Large intestine (tissue), 3 donors: Measurements from ENCODE around the gene CCDC192. TPM values are rescaled to one million over a fixed set of nuclear protein-coding genes. Genes with fewer than 3 reads are reported as not detected.

ENCODE experiments used
- DNase-seq, 2 donors: peaks; one replicate each; pipeline versions ENCODE4 v3.0.0 to v3.0.0-alpha.2; 2013
- H3K27ac ChIP-seq: one replicate; pipeline ENCODE4 v1.5.1; 2013; ENCODE audit warnings: low read length
- H3K27me3 ChIP-seq: 2 replicates; pipeline ENCODE4 v1.6.1; 2013; ENCODE audit warnings: low read length; ENCODE audit not compliant: control insufficient read depth, insufficient read depth
- H3K36me3 ChIP-seq: 2 replicates; pipeline ENCODE4 v1.6.1; 2013; ENCODE audit warnings: low read length; ENCODE audit not compliant: control insufficient read depth, insufficient read depth
- H3K4me1 ChIP-seq: one replicate; pipeline ENCODE4 v1.6.1; 2013; ENCODE audit warnings: low read length; ENCODE audit not compliant: control insufficient read depth, insufficient read depth
- H3K4me3 ChIP-seq: one replicate; pipeline ENCODE4 v1.5.1; 2013; ENCODE audit warnings: low read length
- H3K9me3 ChIP-seq: one replicate; pipeline ENCODE4 v1.6.1; 2013; ENCODE audit warnings: mild to moderate bottlenecking, low read depth, low read length, moderate library complexity; ENCODE audit not compliant: control insufficient read depth
- WGBS: methylation state at CpG from one replicate; pipeline ENCODE4 v1.1.5; 2013; ENCODE audit warnings: low lambda C conversion rate; ENCODE audit not compliant: insufficient coverage; 5-methylcytosine and 5-hydroxymethylcytosine counted together
- polyA plus RNA-seq: library from polyadenylated mRNA; unstranded; fragments of 120-200 nt; gene quantifications from one replicate; pipeline ENCODE4 v1.2.1, GENCODE V29; 2013

Gene CCDC192
- polyA plus RNA-seq, 1 donor = 0.39 TPM

DNA sequence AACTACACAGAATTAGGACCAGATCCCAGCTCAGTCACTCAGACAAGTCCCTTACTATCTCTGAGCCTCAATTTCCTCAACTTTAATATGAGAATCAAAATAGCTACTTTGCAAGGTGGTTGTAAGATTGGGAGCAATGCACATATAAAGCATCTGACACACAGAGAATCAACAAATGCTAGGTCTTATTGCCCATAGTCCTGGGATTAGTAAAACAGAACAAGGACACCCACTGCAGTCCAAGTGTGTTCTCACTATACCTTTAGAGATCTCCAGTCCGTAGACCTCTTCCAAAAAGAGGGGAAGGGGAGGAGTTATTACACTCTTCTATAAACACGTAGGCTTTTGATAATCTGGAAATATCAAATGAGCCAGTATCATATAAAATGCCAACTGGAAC, 190.0 kb downstream of the CCDC192 start:
- Histone ChIP-seq H3K36me3 (no peaks in the 10 kb centered on the region), H3K4me3 (no peak overlapping the region), H3K27me3 (no peaks in the 10 kb centered on the region), H3K4me1 (no peaks in the 10 kb centered on the region), H3K27ac (peak overlapping the region; percentile 16), H3K9me3 (no peaks in the 10 kb centered on the region)
- WGBS = no CpG with 5 or more reads among the region's 2 CpGs
- DNase-seq = no peak

DNA sequence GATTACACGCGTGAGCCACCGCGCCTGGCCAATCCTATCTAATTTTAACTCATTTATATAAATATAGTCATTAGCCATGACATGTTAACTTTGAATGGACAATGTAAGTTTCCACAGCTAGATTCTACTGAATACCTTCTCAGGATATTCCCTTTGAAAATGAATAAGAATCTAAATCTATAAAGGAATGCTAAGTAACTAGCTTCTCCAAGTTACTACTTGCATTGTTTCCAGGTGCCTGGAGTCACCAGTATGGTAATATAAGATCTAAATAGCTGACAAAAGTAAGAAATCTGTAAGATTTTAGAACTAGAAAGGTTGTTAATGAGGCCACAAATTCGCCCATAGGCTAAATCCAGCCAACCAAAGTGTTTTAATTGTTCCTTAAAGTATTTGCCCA, 191.3 kb downstream of the CCDC192 start:
- Histone ChIP-seq H3K27me3 (no peaks in the 10 kb centered on the region), H3K4me1 (no peaks in the 10 kb centered on the region), H3K4me3 (no peak overlapping the region), H3K36me3 (no peaks in the 10 kb centered on the region), H3K9me3 (no peaks in the 10 kb centered on the region), H3K27ac (no peak overlapping the region)
- DNase-seq = no peak
- WGBS = no CpG with 5 or more reads among the region's 5 CpGs

DNA sequence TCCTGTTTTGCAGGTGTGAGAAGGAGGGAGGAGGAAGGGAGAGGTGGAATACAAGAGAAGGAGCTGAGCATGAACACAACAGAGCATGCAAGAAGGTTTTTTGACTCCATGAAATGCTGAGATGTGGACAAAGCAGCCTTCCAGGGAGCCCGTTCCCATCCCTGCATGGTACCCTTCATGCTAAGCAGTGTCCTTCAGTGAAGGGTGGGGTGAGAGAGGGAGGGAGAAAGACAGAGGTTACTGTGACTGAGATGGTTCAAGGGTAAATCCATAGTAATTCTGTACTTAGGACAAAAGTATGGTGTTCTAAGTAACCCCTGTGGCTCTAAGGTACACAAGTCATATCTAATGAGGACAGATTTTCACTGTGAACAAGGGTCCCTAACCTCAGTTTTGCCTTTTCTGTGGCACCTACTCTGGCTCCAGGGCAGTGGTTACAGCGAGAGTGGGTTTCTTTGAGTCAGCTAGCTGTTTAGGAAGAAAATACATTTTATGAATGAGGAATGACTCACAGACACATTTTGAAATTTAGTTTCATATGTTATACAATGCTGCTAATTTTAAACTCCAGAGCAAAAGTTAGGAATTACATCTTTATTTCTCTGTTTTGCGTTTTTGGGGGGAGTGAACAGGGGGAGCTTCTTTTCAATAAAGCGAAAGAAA, 195.5 kb downstream of the CCDC192 start:
- DNase-seq = no peak
- no peak overlapping the region for H3K4me3 ChIP-seq
- WGBS = 100% methylated on average over 1 of the region's 4 CpGs
- no peaks in the 10 kb centered on the region for H3K4me1 ChIP-seq
- H3K27ac ChIP-seq = no peak overlapping the region
- H3K27me3 ChIP-seq = no peaks in the 10 kb centered on the region
- no peaks in the 10 kb centered on the region for H3K36me3 ChIP-seq
- H3K9me3 ChIP-seq = no peaks in the 10 kb centered on the region

DNA sequence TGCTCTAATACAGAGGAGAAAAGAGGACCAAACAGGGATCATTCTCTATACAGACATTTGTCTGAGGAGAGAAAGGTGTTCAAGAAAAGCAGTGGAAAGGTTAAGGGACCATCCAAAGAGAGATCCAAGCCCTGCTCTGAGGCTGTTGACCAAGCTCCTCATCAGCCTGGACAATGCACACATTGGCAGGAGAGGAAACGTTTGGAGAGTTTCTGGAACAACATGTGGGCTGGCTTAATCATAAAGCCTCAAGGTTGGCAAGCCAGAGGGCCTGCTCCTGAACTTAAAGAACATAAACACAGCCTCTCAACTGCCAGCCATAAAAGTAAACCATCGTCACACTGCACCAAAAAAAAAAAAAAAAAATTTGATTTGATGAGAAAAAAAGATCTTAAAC, 196.0 kb downstream of the CCDC192 start:
- no peaks in the 10 kb centered on the region for H3K4me1 ChIP-seq
- no peaks in the 10 kb centered on the region for H3K9me3 ChIP-seq
- H3K4me3 ChIP-seq = no peak overlapping the region
- H3K27me3 ChIP-seq = no peaks in the 10 kb centered on the region
- WGBS = no CpG with 5 or more reads among the region's 2 CpGs
- no peak for DNase-seq
- no peak overlapping the region for H3K27ac ChIP-seq
- no peaks in the 10 kb centered on the region for H3K36me3 ChIP-seq

DNA sequence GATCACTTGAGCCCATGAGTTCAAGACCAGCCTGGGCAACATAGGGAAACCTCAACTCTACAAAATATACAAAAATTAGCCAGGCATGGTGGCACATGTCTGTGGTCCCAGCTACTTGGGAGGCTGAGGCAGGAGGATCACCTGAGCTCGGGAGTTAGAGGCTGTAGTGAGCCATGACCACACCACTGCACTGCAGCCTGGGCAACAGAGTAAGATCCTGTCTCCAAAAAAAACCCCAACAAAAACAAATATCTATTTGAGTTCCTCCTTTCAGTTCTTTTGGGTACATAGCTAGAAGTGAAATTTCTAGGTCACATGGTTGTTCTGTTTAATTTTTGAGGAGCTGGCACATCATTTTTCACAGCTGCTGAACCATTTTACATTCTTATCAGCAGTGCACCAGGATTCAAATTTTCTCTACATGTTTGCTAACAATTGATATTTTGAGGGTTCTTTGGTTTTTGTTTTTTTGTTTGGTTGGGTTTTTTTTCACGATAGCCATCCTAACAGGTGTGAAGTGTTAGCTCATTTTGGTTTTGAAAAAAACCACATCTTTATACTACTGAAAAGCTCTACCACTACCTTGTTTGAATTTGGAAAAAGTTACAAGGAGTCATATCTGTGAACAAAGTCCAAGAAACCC, 203.5 kb downstream of the CCDC192 start:
- no peak for DNase-seq
- 86% methylated on average over 1 of the region's 2 CpGs for WGBS
- H3K27me3 ChIP-seq = no peaks in the 10 kb centered on the region
- no peak overlapping the region for H3K27ac ChIP-seq
- H3K36me3 ChIP-seq = no peaks in the 10 kb centered on the region
- no peaks in the 10 kb centered on the region for H3K9me3 ChIP-seq
- peaks cover 2% of the 10 kb centered on the region for H3K4me1 ChIP-seq
- no peak overlapping the region for H3K4me3 ChIP-seq

DNA sequence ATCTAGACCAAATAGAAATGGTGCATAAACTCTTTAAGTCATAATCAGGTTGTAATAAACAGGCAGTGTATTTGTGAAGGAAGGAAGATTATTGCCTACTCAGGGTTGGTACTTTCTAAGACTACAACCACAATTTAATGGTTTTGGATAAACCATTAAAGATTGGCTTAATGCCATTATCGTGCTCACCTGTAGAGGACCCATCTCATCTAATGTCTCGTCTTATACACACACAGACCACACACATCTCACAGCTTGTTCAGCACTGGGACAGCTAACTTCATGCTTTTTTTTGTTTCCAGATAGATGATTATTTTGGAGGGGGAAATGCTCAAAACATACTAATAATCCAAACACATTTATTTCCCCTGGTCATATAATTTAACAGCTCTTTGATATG, 204.7 kb downstream of the CCDC192 start:
- H3K4me1 ChIP-seq = peaks cover 3% of the 10 kb centered on the region
- WGBS = 90% methylated on average over 2 of the region's 2 CpGs
- H3K27me3 ChIP-seq = no peaks in the 10 kb centered on the region
- H3K36me3 ChIP-seq = no peaks in the 10 kb centered on the region
- H3K9me3 ChIP-seq = no peaks in the 10 kb centered on the region
- H3K4me3 ChIP-seq = no peak overlapping the region
- no peak overlapping the region for H3K27ac ChIP-seq
- no peak for DNase-seq

DNA sequence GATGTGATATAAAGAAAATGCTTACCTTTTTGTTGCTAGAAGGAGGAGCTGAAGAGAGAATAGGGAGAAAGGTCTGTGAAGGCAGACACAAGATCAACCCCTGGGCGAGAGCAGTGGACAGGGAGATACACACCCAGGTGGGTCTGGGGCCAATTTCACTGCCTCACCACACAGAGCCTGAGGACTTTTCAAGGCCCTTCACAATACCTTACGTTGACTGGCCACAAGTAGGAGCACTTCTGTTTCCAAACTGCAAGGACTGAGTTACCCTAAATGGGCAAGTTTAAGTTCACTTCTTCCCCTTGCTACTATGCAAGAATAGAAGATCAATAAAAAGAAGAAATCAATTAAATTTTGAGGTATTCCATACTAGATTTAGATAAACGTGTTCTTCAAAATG, 205.9 kb downstream of the CCDC192 start:
- peaks cover 3% of the 10 kb centered on the region for H3K4me1 ChIP-seq
- H3K36me3 ChIP-seq = no peaks in the 10 kb centered on the region
- H3K4me3 ChIP-seq = no peak overlapping the region
- DNase-seq = no peak
- no peaks in the 10 kb centered on the region for H3K9me3 ChIP-seq
- no peaks in the 10 kb centered on the region for H3K27me3 ChIP-seq
- 40% methylated on average over 1 of the region's 3 CpGs for WGBS
- H3K27ac ChIP-seq = no peak overlapping the region

DNA sequence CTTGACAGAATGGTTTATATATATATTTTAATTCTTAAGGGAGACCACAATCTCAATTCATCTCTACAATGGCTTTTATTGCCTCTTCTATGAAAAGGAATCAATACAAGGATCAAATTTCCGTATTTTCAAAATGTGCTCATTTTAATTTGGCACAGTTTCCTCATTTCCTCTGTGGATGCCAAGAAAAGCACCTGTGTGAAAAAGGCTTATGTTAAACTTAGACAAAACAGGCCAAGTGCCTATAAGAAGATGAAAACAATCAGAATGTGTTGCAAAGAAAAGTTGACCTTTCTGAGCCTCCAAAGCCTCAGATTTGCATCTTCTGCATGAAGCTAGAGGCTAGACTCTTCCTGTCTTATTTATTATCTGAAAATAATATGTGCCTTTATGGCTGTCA, 206.6 kb downstream of the CCDC192 start:
- Histone ChIP-seq H3K27me3 (no peaks in the 10 kb centered on the region), H3K4me3 (no peak overlapping the region), H3K36me3 (no peaks in the 10 kb centered on the region), H3K27ac (no peak overlapping the region), H3K4me1 (peaks cover 3% of the 10 kb centered on the region), H3K9me3 (no peaks in the 10 kb centered on the region)
- no CpG with 5 or more reads among the region's 1 CpG for WGBS
- DNase-seq = no peak

DNA sequence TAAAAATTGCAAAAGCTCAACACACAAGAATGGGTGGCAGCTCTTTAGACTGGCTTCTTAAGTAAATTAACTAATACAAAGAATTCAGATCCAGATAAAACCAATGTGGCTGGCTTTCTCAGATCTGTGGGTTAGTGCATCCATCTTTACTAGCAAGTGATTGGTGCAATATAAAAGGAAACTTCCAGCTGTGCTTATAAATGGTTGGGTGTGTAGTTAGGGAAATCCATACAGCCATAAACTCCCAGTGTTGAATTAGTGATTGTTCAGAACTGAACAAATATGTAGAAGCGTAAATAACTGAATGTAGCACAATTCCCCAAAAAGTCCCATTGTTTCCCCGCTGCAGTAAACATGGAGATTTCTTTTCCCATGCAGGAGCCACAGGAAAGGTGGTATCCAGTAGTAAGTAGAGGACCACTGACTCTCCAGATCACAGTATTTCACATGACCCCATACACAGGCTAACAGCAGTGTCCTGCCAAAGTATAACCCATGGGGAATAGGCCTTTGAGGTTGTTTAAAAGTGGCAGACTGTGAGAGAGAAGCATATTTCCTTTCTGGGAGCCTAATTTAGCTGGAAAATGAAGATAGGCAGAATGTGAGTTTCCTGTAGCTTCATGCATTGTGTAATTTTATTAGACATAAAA, 207.2 kb downstream of the CCDC192 start:
- peaks cover 3% of the 10 kb centered on the region for H3K4me1 ChIP-seq
- DNase-seq = no peak
- H3K27ac ChIP-seq = no peak overlapping the region
- H3K9me3 ChIP-seq = no peaks in the 10 kb centered on the region
- no peaks in the 10 kb centered on the region for H3K36me3 ChIP-seq
- no peak overlapping the region for H3K4me3 ChIP-seq
- no peaks in the 10 kb centered on the region for H3K27me3 ChIP-seq
- no CpG with 5 or more reads among the region's 2 CpGs for WGBS

DNA sequence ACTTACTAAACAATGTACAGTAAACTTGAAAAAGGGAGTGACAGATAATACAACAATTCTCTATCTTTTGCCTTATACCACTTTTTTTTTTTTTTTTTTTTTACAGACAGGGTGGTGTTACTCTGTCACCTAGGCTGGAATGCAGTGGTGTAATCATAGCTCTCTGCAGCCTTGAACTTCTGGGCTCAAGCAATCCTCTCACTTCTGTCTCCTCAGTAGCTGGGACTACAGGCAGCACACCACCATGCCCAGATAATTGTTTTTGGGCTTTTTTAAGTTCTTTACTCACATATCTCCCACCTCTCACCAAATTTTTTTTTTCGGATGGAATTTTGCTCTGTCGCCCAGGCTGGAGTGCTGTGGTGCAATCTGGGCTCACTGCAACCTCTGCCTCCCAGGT, 208.4 kb downstream of the CCDC192 start:
- Histone ChIP-seq H3K27ac (no peak overlapping the region), H3K4me1 (peaks cover 6% of the 10 kb centered on the region), H3K27me3 (no peaks in the 10 kb centered on the region), H3K4me3 (no peak overlapping the region), H3K36me3 (no peaks in the 10 kb centered on the region), H3K9me3 (no peaks in the 10 kb centered on the region)
- no peak for DNase-seq
- WGBS = no CpG with 5 or more reads among the region's 2 CpGs
